Measurements from ENCODE around the gene PRUNE2.
A peak's percentile ranks its signal among the peaks of the same experiment; 100 is the strongest.

PRUNE2 gene

DNA sequence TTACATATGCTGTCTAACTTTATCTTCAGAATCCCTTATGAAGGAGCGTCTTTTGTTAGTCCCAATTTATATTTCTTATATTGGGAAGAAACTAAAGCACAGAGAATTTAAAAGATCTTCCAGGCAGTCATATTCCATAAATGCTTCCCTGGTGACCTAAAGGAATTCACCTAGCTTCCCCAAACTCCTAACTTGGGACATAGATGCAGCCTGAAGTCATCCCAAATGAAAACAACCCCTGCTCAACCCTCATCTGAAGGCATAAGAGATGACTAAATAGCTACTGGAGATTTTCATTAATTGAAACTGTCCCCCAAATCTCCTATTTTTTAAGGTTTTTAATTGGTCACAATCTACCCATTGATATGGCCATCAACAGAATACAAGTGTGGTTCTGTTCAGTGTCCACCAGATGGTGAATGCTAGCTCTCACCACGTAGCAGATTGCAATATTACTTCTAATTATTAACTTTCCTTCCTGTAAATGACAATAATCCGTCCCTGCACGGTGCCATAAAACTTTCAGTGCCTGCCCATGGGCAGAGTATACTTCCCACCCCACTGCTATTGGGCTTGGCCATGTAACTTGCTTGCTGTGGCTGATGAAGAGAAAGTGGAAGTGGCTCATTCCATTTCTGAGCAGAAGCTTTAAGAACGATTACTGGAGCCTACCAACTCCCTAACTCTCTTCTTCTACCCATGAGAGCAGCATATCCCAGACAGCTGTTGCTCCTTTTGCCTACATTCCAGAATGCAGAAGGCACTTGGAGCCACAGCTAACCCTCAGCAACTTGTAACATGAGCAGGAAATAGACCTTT lies 18.7 kb downstream of the PRUNE2 start:
- no peak for DNase-seq (ENCODE audit: low read depth)
- H3K4me3 ChIP-seq (ENCODE audit: control insufficient read depth, low read depth, low read length): no peak overlapping the region
- peak; percentile 6 for TF ChIP-seq CTCF (conservative IDR thresholded peaks at IDR 0.05; ENCODE audit: control insufficient read depth, insufficient read depth, low read depth, low read length)

DNA sequence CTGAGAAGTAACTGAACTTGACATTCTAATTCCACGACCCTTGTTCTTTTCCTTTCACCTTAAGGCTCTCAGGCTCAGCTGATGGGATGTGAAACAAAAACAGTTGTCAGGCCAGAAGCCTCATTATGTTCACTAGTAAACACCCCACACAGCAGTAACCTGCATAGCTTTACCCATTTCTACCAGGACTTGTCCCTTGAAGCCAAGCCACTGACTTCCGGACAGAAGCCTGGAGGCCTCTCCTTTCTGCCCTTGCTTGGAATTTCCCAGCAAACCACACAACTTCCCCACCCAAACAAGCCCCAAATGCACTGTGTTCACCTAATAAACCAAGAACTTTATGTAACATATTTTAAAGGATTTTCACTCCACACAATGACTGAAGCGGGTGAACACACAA lies 19.6 kb downstream of the PRUNE2 start:
- H3K4me3 ChIP-seq (ENCODE audit: control insufficient read depth, low read depth, low read length): no peak overlapping the region
- no peak for TF ChIP-seq CTCF (conservative IDR thresholded peaks at IDR 0.05; ENCODE audit: control insufficient read depth, insufficient read depth, low read depth, low read length)
- no peak for DNase-seq (ENCODE audit: low read depth)

GRCh38 chr9:76884823-76885222 lies 21.1 kb downstream of the PRUNE2 start:
- no peak for DNase-seq (ENCODE audit: low read depth)
- no peak overlapping the region for H3K4me3 ChIP-seq (ENCODE audit: control insufficient read depth, low read depth, low read length)
- TF ChIP-seq CTCF (conservative IDR thresholded peaks at IDR 0.05; ENCODE audit: control insufficient read depth, insufficient read depth, low read depth, low read length): no peak

GRCh38 chr9:76883341-76883855 lies 22.5 kb downstream of the PRUNE2 start:
- H3K4me3 ChIP-seq (ENCODE audit: control insufficient read depth, low read depth, low read length): no peak overlapping the region
- TF ChIP-seq CTCF (conservative IDR thresholded peaks at IDR 0.05; ENCODE audit: control insufficient read depth, insufficient read depth, low read depth, low read length): no peak
- DNase-seq (ENCODE audit: low read depth): no peak

DNA sequence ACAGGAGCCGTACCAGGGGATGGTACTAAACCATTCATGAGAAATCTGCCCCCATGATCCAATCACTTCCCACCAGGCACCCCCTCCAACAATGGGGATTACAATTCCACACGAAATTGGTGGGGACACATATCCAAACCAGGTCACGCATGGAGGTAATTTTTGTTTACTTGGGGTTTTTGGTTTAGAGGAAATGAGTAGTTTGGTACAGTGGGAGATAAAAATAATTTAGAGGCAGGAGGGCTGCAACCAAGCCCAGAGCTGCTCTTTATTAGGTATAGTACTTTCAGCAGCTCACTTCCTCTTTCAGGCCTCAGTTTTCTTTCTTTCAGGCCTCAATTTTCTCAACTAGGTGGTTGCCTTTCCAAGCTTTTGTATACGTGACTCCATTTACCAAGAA lies 23.2 kb downstream of the PRUNE2 start:
- H3K4me3 ChIP-seq (ENCODE audit: control insufficient read depth, low read depth, low read length): no peak overlapping the region
- DNase-seq (ENCODE audit: low read depth): no peak
- no peak for TF ChIP-seq CTCF (conservative IDR thresholded peaks at IDR 0.05; ENCODE audit: control insufficient read depth, insufficient read depth, low read depth, low read length)

GRCh38 chr9:76880210-76880609 lies 25.7 kb downstream of the PRUNE2 start:
- DNase-seq (ENCODE audit: low read depth): no peak
- no peak for TF ChIP-seq CTCF (conservative IDR thresholded peaks at IDR 0.05; ENCODE audit: control insufficient read depth, insufficient read depth, low read depth, low read length)
- H3K4me3 ChIP-seq (ENCODE audit: control insufficient read depth, low read depth, low read length): no peak overlapping the region

All from fibroblast of mammary gland (primary cell).